ENCODE measurements around the gene PLB1. TPM values are rescaled to one million over a fixed set of nuclear protein-coding genes. Genes with fewer than 3 reads are reported as not detected.

PLB1 gene
- total RNA-seq, 1 donor from 2014 or later = 1.6 TPM

GRCh38 chr2:28648671-28649395 is 153.0 kb downstream of the PLB1 start:
- DNase-seq (ENCODE audit: low read depth) (no peak), FAIRE-seq (no peak)
- Histone ChIP-seq H3K27me3 (ENCODE audit: control insufficient read depth, insufficient read depth, low read length) (no peaks in the 10 kb centered on the region), H3K4me3 (ENCODE audit: low read depth, low read length) (no peak overlapping the region), H3K36me3 (ENCODE audit: control insufficient read depth, insufficient read depth, low read length) (no peaks in the 10 kb centered on the region)
- TF ChIP-seq, protein P1, sequence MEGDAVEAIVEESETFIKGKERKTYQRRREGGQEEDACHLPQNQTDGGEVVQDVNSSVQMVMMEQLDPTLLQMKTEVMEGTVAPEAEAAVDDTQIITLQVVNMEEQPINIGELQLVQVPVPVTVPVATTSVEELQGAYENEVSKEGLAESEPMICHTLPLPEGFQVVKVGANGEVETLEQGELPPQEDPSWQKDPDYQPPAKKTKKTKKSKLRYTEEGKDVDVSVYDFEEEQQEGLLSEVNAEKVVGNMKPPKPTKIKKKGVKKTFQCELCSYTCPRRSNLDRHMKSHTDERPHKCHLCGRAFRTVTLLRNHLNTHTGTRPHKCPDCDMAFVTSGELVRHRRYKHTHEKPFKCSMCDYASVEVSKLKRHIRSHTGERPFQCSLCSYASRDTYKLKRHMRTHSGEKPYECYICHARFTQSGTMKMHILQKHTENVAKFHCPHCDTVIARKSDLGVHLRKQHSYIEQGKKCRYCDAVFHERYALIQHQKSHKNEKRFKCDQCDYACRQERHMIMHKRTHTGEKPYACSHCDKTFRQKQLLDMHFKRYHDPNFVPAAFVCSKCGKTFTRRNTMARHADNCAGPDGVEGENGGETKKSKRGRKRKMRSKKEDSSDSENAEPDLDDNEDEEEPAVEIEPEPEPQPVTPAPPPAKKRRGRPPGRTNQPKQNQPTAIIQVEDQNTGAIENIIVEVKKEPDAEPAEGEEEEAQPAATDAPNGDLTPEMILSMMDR (IDR thresholded peaks at IDR 0.05; ENCODE audit: insufficient read depth, low read length, severe bottlenecking) = no peak

- TF ChIP-seq, protein P1 (IDR thresholded peaks at IDR 0.05; ENCODE audit: insufficient read depth, low read length, severe bottlenecking) = no peak
- FAIRE-seq (no peak), DNase-seq (ENCODE audit: low read depth) (peak; percentile 77)
- Histone ChIP-seq H3K36me3 (ENCODE audit: control insufficient read depth, insufficient read depth, low read length) (no peaks in the 10 kb centered on the region), H3K4me3 (ENCODE audit: low read depth, low read length) (no peak overlapping the region), H3K27me3 (ENCODE audit: control insufficient read depth, insufficient read depth, low read length) (no peaks in the 10 kb centered on the region)
Observed at GRCh38 chr2:28649481-28650265, 153.8 kb downstream of the PLB1 start.

DNA sequence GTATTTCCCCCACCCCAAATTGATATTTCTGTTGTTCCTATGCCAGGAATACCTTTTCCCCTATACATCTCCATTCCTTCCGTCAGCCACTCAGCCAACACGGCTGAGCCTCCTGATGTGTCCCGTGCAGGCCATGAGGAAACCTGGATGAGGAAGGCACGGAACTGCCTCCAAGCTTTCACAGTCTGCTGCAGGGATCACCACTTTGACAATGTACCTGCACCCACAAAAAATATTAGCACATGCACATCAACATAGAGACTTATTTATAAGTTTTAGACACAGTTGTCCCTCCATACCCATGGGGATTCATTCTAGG is 154.4 kb downstream of the PLB1 start:
- Histone ChIP-seq H3K36me3 (ENCODE audit: control insufficient read depth, insufficient read depth, low read length) (no peaks in the 10 kb centered on the region), H3K27me3 (ENCODE audit: control insufficient read depth, insufficient read depth, low read length) (no peaks in the 10 kb centered on the region), H3K4me3 (ENCODE audit: low read depth, low read length) (no peak overlapping the region)
- FAIRE-seq = no peak
- no peak for DNase-seq (ENCODE audit: low read depth)
- TF ChIP-seq, protein P1 (IDR thresholded peaks at IDR 0.05; ENCODE audit: insufficient read depth, low read length, severe bottlenecking) = no peak

DNA sequence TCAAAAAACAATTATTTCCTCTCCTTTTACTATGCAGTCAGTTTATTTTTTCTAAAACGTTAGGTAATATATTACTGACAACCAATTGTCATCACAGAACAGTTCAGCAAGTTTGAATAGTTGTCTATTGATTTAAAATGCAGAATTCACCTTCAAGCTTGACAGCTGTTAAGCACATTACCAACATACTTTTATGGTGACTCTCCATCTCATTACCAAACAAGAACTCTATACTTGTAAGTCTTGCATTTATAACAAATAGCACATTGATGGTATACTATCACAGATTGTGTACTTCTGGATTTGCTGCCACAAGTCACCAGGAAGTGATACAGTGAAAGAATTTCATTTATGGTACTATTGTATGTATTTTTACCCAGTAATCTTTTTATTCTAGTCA is 156.4 kb downstream of the PLB1 start:
- no peak overlapping the region for H3K4me3 ChIP-seq (ENCODE audit: low read depth, low read length)
- TF ChIP-seq, protein P1 (IDR thresholded peaks at IDR 0.05; ENCODE audit: insufficient read depth, low read length, severe bottlenecking) = no peak
- FAIRE-seq (no peak), DNase-seq (ENCODE audit: low read depth) (peak; percentile 68)
- no peaks in the 10 kb centered on the region for H3K36me3 ChIP-seq (ENCODE audit: control insufficient read depth, insufficient read depth, low read length)
- no peaks in the 10 kb centered on the region for H3K27me3 ChIP-seq (ENCODE audit: control insufficient read depth, insufficient read depth, low read length)

GRCh38 chr2:28653892-28654662 is 158.2 kb downstream of the PLB1 start:
- H3K27me3 ChIP-seq (ENCODE audit: control insufficient read depth, insufficient read depth, low read length) = no peaks in the 10 kb centered on the region
- FAIRE-seq = no peak
- no peak overlapping the region for H3K4me3 ChIP-seq (ENCODE audit: low read depth, low read length)
- H3K36me3 ChIP-seq (ENCODE audit: control insufficient read depth, insufficient read depth, low read length) = no peaks in the 10 kb centered on the region
- DNase-seq (ENCODE audit: low read depth) = no peak
- TF ChIP-seq, protein P1 (IDR thresholded peaks at IDR 0.05; ENCODE audit: insufficient read depth, low read length, severe bottlenecking) = no peak
